Heart right ventricle (tissue), 16 donors: ENCODE results near the gene HSD3B1. TPM values are rescaled to one million over a fixed set of nuclear protein-coding genes. Genes with fewer than 3 reads are reported as not detected.

Experiments used
- ATAC-seq, 8 donors: fragments of 200-7000 bp; cut with Tn5 transposase; one replicate each; pipeline ENCODE4 v1.9.1; 2020; ENCODE audit warnings: mild to moderate bottlenecking in 8 of 8, moderate library complexity in 8 of 8, moderate number of reproducible peaks in 1 of 8
- DNase-seq, 2 donors: peaks; one replicate each; pipeline ENCODE4 v3.0.0-alpha.2; 2020
- H3K27ac ChIP-seq, 10 donors: fragments of 200-600 bp; sonication (generic) in 2 of 10; one replicate each; pipeline versions ENCODE4 v1.5.0 to v1.8.0; 2020 to 2022; ENCODE audit warnings: mild to moderate bottlenecking in 3 of 10
- H3K27me3 ChIP-seq, 7 donors: fragments of 200-600 bp; one replicate each; pipeline ENCODE4 v1.8.0; 2021 to 2022; ENCODE audit warnings: mild to moderate bottlenecking in 2 of 7
- H3K36me3 ChIP-seq, 9 donors: fragments of 200-600 bp; sonication (generic) in 1 of 9; one replicate each; pipeline versions ENCODE4 v1.5.0 to v1.8.0; 2020 to 2022; ENCODE audit warnings: mild to moderate bottlenecking in 2 of 9
- H3K4me1 ChIP-seq, 9 donors: fragments of 200-600 bp; sonication (generic) in 1 of 9; one replicate each; pipeline versions ENCODE4 v1.5.0 to v1.8.0; 2020 to 2022; ENCODE audit warnings: mild to moderate bottlenecking in 4 of 9
- H3K4me3 ChIP-seq, 10 donors: fragments of 200-600 bp; sonication (generic) in 2 of 10; one replicate each; pipeline versions ENCODE4 v1.5.0 to v1.8.0; 2020 to 2022; ENCODE audit warnings: mild to moderate bottlenecking in 7 of 10, moderate library complexity in 2 of 10
- H3K9me3 ChIP-seq, 11 donors: fragments of 200-600 bp in 10 of 11; sonication (generic) in 2 of 11; one replicate each; pipeline versions ENCODE4 v1.5.0 to v1.8.0; 2013 to 2022; ENCODE audit warnings: mild to moderate bottlenecking in 2 of 11, control low read depth in 1 of 11, moderate library complexity in 1 of 11
- WGBS, 2 donors: extraction: QIAGEN DNeasy Blood & Tissue Kit; methylation state at CpG; one replicate each; pipeline ENCODE4 v1.1.7; 2013; ENCODE audit warnings: inconsistent platforms in 1 of 2; 5-methylcytosine and 5-hydroxymethylcytosine counted together
- intact Hi-C, 10 donors: fragments of 100-400 bp; cut with DNase I; formaldehyde crosslinking; loops; one replicate each; pipeline versions ENCODE4 v1.11.1 to v1.14.2; 2022
- long read RNA-seq, 3 donors: library from polyadenylated mRNA; unstranded; transcript quantifications; one replicate each; pipeline ENCODE4 v2.0.0, GENCODE V29; 2020 to 2021
- polyA plus RNA-seq, 2 donors: library from polyadenylated mRNA; stranded (reverse); fragments of 200-250 nt; gene quantifications; one replicate each; pipeline ENCODE4 v1.2.3, GENCODE V29; 2013
- total RNA-seq, 10 donors: library from RNA; stranded (reverse); fragmentation: NEBNext Ultra II Directional in 3 of 10; extraction: Animal tissue kit (Norgen Biotek cat#: 25700) in 3 of 10; gene quantifications; one replicate each; pipeline versions ENCODE4 v1.2.1 to v1.2.4, GENCODE V29; 2021 to 2023
- TF ChIP-seq, protein P1 (sequence below), 9 donors: fragments of 200-600 bp; sonication (generic) in 2 of 9; IDR thresholded peaks; one replicate each; pipeline versions ENCODE4 v1.5.0 to v1.8.0; 2021 to 2022; ENCODE audit warnings: antibody characterized with exemption in 9 of 9, mild to moderate bottlenecking in 5 of 9, moderate library complexity in 1 of 9
- donor health status: Arrhythmogenic right ventricular cardiomyopathy.
- donor health status: ischemic (EF 13 %, LVEDD 7.1; RV severe dilation, severe dysfunction).
- donor health status: healthy with polysubstance abuse.
- donor health status: DM: no; HTN: yes; CAD: no.
- donor health status: DM: no; HTN: no; CAD: no.
- donor health status: ischemic (EF 25% LVEDD 6.9; RV normal size, moderate dysfunction).
- donor health status: ischemic (EF 25% LVEDD 5.7; RV mildly dilated, moderate dysfunction).
- donor health status: healthy.
- donor health status: DM: yes; HTN: yes; CAD: no.
- donor health status: Ischemic cardiomyopathy.
- donor health status: ischemic (EF 35%, LVEDD 5.7; RV mildly dilated, moderate dysfunction).
- donor health status: nonischemic (EF 11% LVEDD 7.7; RV severe dilation, severe dysfunction).
- donor health status: DM: yes; HTN: yes; CAD: no.
- donor health status: PGD.
- donor health status: ischemic (EF 29% LVEDD 5.4; RV normal size, mild dysfunction).
- donor health status: nonischemic (EF 23%, LVEDD 6.1; RV moderate dilation, normal function).

HSD3B1 gene
- total RNA-seq (not detected), polyA plus RNA-seq (not detected)
- long read RNA-seq, donor 1 = 0 reads
- long read RNA-seq, donor 2 = 0 reads
- long read RNA-seq, donor 3 = 0 reads

DNA sequence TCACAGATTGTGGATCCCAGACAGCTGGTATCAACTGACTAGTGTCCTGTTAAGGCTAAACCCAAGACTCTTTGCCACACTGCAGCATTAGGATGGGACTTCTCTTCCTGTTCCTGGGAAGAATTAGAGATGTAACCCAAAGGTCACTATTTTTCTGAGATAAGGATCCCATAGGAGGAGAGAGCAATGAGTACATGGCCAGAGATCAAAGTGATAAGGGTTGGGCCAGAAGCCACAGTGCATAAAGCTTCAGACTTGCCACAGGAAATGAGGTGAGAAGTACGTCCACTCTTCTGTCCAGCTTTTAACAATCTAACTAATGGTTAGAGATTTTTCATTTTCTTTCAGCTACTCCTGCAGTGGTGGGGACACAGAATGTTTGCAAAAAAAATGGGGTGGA, at the start of gene HSD3B1:
Gene HSD3B1 (plus strand): TSS at position 270 of the 400 bp plus-strand sequence. CDS start 267 bp downstream, outside the sequence.
- TF ChIP-seq, protein P1, sequence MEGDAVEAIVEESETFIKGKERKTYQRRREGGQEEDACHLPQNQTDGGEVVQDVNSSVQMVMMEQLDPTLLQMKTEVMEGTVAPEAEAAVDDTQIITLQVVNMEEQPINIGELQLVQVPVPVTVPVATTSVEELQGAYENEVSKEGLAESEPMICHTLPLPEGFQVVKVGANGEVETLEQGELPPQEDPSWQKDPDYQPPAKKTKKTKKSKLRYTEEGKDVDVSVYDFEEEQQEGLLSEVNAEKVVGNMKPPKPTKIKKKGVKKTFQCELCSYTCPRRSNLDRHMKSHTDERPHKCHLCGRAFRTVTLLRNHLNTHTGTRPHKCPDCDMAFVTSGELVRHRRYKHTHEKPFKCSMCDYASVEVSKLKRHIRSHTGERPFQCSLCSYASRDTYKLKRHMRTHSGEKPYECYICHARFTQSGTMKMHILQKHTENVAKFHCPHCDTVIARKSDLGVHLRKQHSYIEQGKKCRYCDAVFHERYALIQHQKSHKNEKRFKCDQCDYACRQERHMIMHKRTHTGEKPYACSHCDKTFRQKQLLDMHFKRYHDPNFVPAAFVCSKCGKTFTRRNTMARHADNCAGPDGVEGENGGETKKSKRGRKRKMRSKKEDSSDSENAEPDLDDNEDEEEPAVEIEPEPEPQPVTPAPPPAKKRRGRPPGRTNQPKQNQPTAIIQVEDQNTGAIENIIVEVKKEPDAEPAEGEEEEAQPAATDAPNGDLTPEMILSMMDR (IDR thresholded peaks at IDR 0.05) = no peak
- no peak for ATAC-seq
- no peak for DNase-seq
- H3K4me3 ChIP-seq = no peak within 1 kb of the TSS
- 54 to 56% methylated on average over 1 of the region's 1 CpG for WGBS, 2 donors
- H3K36me3 ChIP-seq = no peaks in the 10 kb centered on the region
- intact Hi-C loops = no loop called here
- H3K4me1 ChIP-seq = no peaks in the 10 kb centered on the region
- no peak within 1 kb of the TSS for H3K27ac ChIP-seq
- H3K9me3 ChIP-seq = no peaks in the 10 kb centered on the region
- H3K27me3 ChIP-seq = no peaks in the 10 kb centered on the region

GRCh38 chr1:119462964-119463363, 44.0 kb upstream of the HSD3B1 start:
- TF ChIP-seq, protein P1 (IDR thresholded peaks at IDR 0.05) = no peak
- intact Hi-C loops = no loop called here
- 83 to 91% methylated on average over 2 of the region's 2 CpGs for WGBS, 2 donors

DNA sequence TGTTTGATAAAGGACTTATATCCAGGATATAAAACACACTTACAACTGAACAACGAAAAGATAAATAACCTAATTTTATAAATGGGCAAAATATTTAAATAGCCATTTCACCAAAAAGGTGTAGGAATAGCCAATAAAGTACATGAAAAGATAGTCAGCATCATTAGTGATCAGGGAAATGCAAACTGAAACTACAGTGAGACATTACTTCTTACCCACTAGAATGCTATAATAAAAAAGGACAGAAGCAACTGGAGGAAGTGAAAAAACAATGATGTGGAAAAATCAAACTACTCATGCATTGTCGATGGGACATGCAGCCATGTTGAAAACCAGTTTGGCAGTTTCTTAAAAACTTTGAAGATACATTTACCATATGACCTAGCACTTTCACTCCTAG, 43.4 kb upstream of the HSD3B1 start:
- no peaks in the 10 kb centered on the region for H3K4me1 ChIP-seq
- H3K4me3 ChIP-seq = no peak overlapping the region
- intact Hi-C loops = no loop called here
- H3K36me3 ChIP-seq = no peaks in the 10 kb centered on the region
- WGBS, 2 donors = 62 to 80% methylated on average over 2 of the region's 2 CpGs
- no peaks in the 10 kb centered on the region for H3K27me3 ChIP-seq
- H3K27ac ChIP-seq = no peak overlapping the region
- TF ChIP-seq, protein P1 (IDR thresholded peaks at IDR 0.05) = no peak
- no peak for ATAC-seq
- no peaks in the 10 kb centered on the region for H3K9me3 ChIP-seq
- no peak for DNase-seq

More at GRCh38 chr1:119462964-119463363, 44.0 kb upstream of the HSD3B1 start:
- H3K27ac ChIP-seq = no peak overlapping the region
- no peaks in the 10 kb centered on the region for H3K36me3 ChIP-seq
- ATAC-seq (no peak), DNase-seq (no peak)
- H3K27me3 ChIP-seq = no peaks in the 10 kb centered on the region
- no peaks in the 10 kb centered on the region for H3K4me1 ChIP-seq
- H3K9me3 ChIP-seq = no peaks in the 10 kb centered on the region
- no peak overlapping the region for H3K4me3 ChIP-seq

- intact Hi-C loops = no loop called here
- WGBS, 2 donors = 58 to 73% methylated on average over 2 of the region's 2 CpGs
- TF ChIP-seq, protein P1 (IDR thresholded peaks at IDR 0.05) = no peak
These were observed 40.6 kb upstream of the HSD3B1 start for GRCh38 chr1:119466445-119466844.

More at GRCh38 chr1:119466445-119466844, 40.6 kb upstream of the HSD3B1 start:
- Histone ChIP-seq H3K4me1 (no peaks in the 10 kb centered on the region), H3K27ac (no peak overlapping the region), H3K27me3 (peaks cover 0 to 6% (median 0%) of the 10 kb centered on the region in 7 donors), H3K9me3 (no peaks in the 10 kb centered on the region), H3K36me3 (no peaks in the 10 kb centered on the region), H3K4me3 (no peak overlapping the region)
- no peak for DNase-seq
- no peak for ATAC-seq
